H1 (cell line): ENCODE results near the gene RREB1.

ENCODE experiments used
- CHD2 ChIP-seq: IDR thresholded peaks from 2 replicates; pipeline ENCODE4 v1.6.1; 2012; ENCODE audit warnings: low read length, improper control_type of control experiment
- CREB1 ChIP-seq: IDR thresholded peaks from 2 replicates; pipeline ENCODE4 v1.6.1; 2012; ENCODE audit warnings: inconsistent platforms
- EP300 ChIP-seq, 2 experiments: IDR thresholded peaks; 1 replicate in 1 of 2; 2 replicates in 1 of 2; pipeline ENCODE4 v1.6.1; 2011 to 2012; ENCODE audit warnings: low read depth in 2 of 2, low read length in 2 of 2, mild to moderate bottlenecking in 2 of 2, borderline replicate concordance in 1 of 2, inconsistent platforms in 1 of 2, moderate library complexity in 1 of 2
- GTF2F1 ChIP-seq: IDR thresholded peaks from 2 replicates; pipeline ENCODE4 v1.6.1; 2012; ENCODE audit warnings: low read depth, low read length, improper control_type of control experiment, borderline replicate concordance
- POLR2AphosphoS5 ChIP-seq: IDR thresholded peaks from 2 replicates; pipeline ENCODE4 v1.6.1; 2011; ENCODE audit warnings: low read depth, low read length
- RFX5 ChIP-seq: IDR thresholded peaks from 2 replicates; pipeline ENCODE4 v1.6.1; 2011; ENCODE audit warnings: low read depth, low read length, improper control_type of control experiment, borderline replicate concordance
- SRF ChIP-seq: IDR thresholded peaks from 2 replicates; pipeline ENCODE4 v1.6.1; 2011; ENCODE audit warnings: mild to moderate bottlenecking, low read depth, low read length, moderate library complexity
- TF ChIP-seq, protein P1 (sequence below), 3 experiments: IDR thresholded peaks; 1 replicate in 2 of 3; 2 replicates in 1 of 3; pipeline versions ENCODE4 v1.5.1 to v1.6.1; 2011; ENCODE audit warnings: low read length in 3 of 3, mild to moderate bottlenecking in 3 of 3, inconsistent platforms in 2 of 3, low read depth in 1 of 3, moderate library complexity in 1 of 3; ENCODE audit not compliant: insufficient read depth in 1 of 3; ENCODE audit errors: control extremely low read depth in 1 of 3
- TF ChIP-seq, protein P2 (sequence below): IDR thresholded peaks from 2 replicates; pipeline ENCODE4 v1.6.1; 2011; ENCODE audit warnings: low read depth, mild to moderate bottlenecking, low read length; ENCODE audit not compliant: insufficient read depth
- TF ChIP-seq, protein P3 (sequence below): IDR thresholded peaks from 2 replicates; pipeline ENCODE4 v1.6.1; 2012; ENCODE audit warnings: inconsistent platforms

DNA sequence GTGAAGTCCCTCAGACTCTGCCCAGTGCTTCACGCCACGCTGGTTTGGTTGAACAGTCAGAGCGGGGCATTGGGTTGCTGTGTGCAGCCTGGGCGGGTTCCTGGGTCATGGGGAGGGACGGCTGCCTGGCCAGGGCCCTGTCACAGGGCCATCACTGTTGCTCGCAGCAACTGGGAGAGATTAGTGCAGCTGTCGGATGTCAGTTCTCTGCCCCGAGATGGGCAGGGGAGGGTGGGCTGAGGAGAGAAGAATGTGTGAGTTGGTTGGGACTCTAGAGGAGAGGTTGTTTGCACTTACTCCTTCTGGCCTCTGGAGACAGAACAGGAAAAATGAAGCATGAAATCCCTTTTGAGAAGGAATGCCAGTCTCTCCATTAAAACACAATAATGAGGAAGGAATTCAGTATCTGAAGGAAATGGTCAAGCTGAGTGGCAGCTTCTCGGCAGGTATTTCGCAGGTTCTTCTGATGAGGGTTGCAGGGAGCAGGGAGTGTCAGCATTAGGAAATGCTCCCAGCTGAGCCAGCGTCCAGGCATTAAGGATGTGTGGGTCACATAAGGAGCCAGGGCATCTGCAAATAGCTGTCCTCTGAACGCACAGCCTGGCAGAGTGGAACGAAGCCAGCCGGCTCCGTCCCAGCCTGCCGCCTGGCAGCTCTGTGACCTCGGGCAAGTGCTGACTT, 109.3 kb downstream of the RREB1 start:
- TF ChIP-seq, protein P1, sequence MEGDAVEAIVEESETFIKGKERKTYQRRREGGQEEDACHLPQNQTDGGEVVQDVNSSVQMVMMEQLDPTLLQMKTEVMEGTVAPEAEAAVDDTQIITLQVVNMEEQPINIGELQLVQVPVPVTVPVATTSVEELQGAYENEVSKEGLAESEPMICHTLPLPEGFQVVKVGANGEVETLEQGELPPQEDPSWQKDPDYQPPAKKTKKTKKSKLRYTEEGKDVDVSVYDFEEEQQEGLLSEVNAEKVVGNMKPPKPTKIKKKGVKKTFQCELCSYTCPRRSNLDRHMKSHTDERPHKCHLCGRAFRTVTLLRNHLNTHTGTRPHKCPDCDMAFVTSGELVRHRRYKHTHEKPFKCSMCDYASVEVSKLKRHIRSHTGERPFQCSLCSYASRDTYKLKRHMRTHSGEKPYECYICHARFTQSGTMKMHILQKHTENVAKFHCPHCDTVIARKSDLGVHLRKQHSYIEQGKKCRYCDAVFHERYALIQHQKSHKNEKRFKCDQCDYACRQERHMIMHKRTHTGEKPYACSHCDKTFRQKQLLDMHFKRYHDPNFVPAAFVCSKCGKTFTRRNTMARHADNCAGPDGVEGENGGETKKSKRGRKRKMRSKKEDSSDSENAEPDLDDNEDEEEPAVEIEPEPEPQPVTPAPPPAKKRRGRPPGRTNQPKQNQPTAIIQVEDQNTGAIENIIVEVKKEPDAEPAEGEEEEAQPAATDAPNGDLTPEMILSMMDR (IDR thresholded peaks at IDR 0.05; ENCODE audit: control extremely low read depth in 1 of 3, insufficient read depth in 1 of 3, low read depth in 1 of 3, low read length in 3 of 3), result peak in 1 of 3 experiments; percentile 13; a peak in 1 of 4 replicates
- no peak for TF ChIP-seq SRF
- TF ChIP-seq, protein P2, sequence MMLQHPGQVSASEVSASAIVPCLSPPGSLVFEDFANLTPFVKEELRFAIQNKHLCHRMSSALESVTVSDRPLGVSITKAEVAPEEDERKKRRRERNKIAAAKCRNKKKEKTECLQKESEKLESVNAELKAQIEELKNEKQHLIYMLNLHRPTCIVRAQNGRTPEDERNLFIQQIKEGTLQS, result no peak
- TF ChIP-seq CHD2, result no peak
- TF ChIP-seq POLR2AphosphoS5, result no peak
- TF ChIP-seq CREB1, result no peak
- TF ChIP-seq, protein P3, sequence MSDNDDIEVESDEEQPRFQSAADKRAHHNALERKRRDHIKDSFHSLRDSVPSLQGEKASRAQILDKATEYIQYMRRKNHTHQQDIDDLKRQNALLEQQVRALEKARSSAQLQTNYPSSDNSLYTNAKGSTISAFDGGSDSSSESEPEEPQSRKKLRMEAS, result no peak
- TF ChIP-seq EP300 (IDR thresholded peaks at IDR 0.05; ENCODE audit: borderline replicate concordance in 1 of 2, low read depth in 2 of 2, low read length in 2 of 2), result no peak
- TF ChIP-seq GTF2F1, result no peak
- TF ChIP-seq RFX5, result no peak
